Caco-2 (cell line): Measurements from ENCODE around the gene SERGEF. TPM values are rescaled to one million over a fixed set of nuclear protein-coding genes. Genes with fewer than 3 reads are reported as not detected.

Experiments
- BruUV-seq: library from RNA; stranded (reverse); fragments of 400-500 nt; replicated peaks from 2 replicates; lab custom pipeline; 2021; lab: Mats Ljungman, UMichigan
- CTCF ChIA-PET: fragments of 300-600 bp; sonication (Branson Sonifier 250); formaldehyde crosslinking; loops from one replicate; lab custom pipeline; 2022; ENCODE audit warnings: antibody characterized with exemption; lab: Charles Lee
- POLR2A ChIA-PET: fragments of 300-600 bp; sonication (Branson Sonifier 250); formaldehyde crosslinking; loops from one replicate; lab custom pipeline; 2022; ENCODE audit warnings: antibody characterized with exemption; lab: Charles Lee
- DNase-seq, 2 experiments: peaks; one replicate each; pipeline versions ENCODE4 v3.0.0 to v3.0.0-alpha.2; 2020 to 2022
- H3K27me3 ChIP-seq: replicated peaks from 2 replicates; pipeline ENCODE4 v1.6.0; 2011; ENCODE audit warnings: low read length; ENCODE audit not compliant: control insufficient read depth, insufficient read depth
- H3K36me3 ChIP-seq: 2 replicates; pipeline ENCODE4 v1.5.1; 2011; ENCODE audit warnings: low read length; ENCODE audit not compliant: control insufficient read depth, insufficient read depth
- H3K4me1 ChIP-seq: fragments of 250-450 bp; sonication (Bioruptor Pico); 2 replicates; pipeline ENCODE4 v1.5.1; 2020; ENCODE audit warnings: mild to moderate bottlenecking
- H3K4me3 ChIP-seq: 2 replicates; pipeline ENCODE4 v1.5.1; 2011; ENCODE audit warnings: low read depth, mild to moderate bottlenecking, control low read depth, low read length
- H3K9me3 ChIP-seq: fragments of 250-450 bp; sonication (Bioruptor Pico); 2 replicates; pipeline ENCODE4 v1.5.1; 2020; ENCODE audit warnings: mild to moderate bottlenecking, moderate library complexity
- H3K27ac Mint-ChIP-seq: one replicate; pipeline ENCODE4 v1.8.0; 2022; ENCODE audit warnings: mixed read lengths; ENCODE audit not compliant: unreplicated experiment
- H3K27me3 Mint-ChIP-seq: one replicate; pipeline ENCODE4 v1.8.0; 2022; ENCODE audit warnings: mixed read lengths; ENCODE audit not compliant: insufficient read depth, unreplicated experiment
- H3K36me3 Mint-ChIP-seq: one replicate; pipeline ENCODE4 v1.8.0; 2022; ENCODE audit warnings: mild to moderate bottlenecking, mixed read lengths; ENCODE audit not compliant: insufficient read depth, unreplicated experiment
- H3K4me1 Mint-ChIP-seq: one replicate; pipeline ENCODE4 v1.8.0; 2022; ENCODE audit warnings: low read depth, mixed read lengths; ENCODE audit not compliant: unreplicated experiment
- H3K4me3 Mint-ChIP-seq: one replicate; pipeline ENCODE4 v1.8.0; 2022; ENCODE audit warnings: mild to moderate bottlenecking, moderate library complexity, mixed read lengths; ENCODE audit not compliant: unreplicated experiment
- H3K9me3 Mint-ChIP-seq: one replicate; pipeline ENCODE4 v1.8.0; 2022; ENCODE audit warnings: mixed read lengths; ENCODE audit not compliant: unreplicated experiment
- intact Hi-C: fragments of 100-400 bp; cut with micrococcal nuclease; formaldehyde crosslinking; loops from one replicate; pipeline ENCODE4 v1.10.0; 2022; ENCODE audit not compliant: unreplicated experiment
- total RNA-seq: library from RNA; stranded (reverse); gene quantifications from 2 replicates; pipeline ENCODE4 v1.2.3, GENCODE V29; 2022
- TF ChIP-seq, protein P1 (sequence below), 2 experiments: fragments of 200-600 bp in 1 of 2; IDR thresholded peaks; 1 replicate in 1 of 2; 2 replicates in 1 of 2; pipeline versions ENCODE4 v1.5.1 to v1.8.0; 2011 to 2022; ENCODE audit warnings: antibody characterized with exemption in 1 of 2, control low read depth in 1 of 2, inconsistent platforms in 1 of 2, low read depth in 1 of 2, low read length in 1 of 2, mild to moderate bottlenecking in 1 of 2, moderate library complexity in 1 of 2; ENCODE audit not compliant: insufficient read depth in 1 of 2, severe bottlenecking in 1 of 2, unreplicated experiment in 1 of 2

Gene SERGEF
- total RNA-seq, 1 experiment from 2014 or later = 17.5 TPM

GRCh38 chr11:17988465-17988864 is 24.4 kb downstream of the SERGEF start:
- no peaks in the 10 kb centered on the region for H3K9me3 ChIP-seq
- H3K27me3 ChIP-seq = no peaks in the 10 kb centered on the region
- no peak overlapping the region for H3K4me3 Mint-ChIP-seq
- no peaks in the 10 kb centered on the region; the same call in 1 of the 2 replicates for H3K36me3 ChIP-seq
- intact Hi-C loops = no loop called here
- no peak overlapping the region for H3K4me3 ChIP-seq
- peaks cover 19% of the 10 kb centered on the region for H3K4me1 Mint-ChIP-seq
- H3K9me3 Mint-ChIP-seq = no peaks in the 10 kb centered on the region
- H3K27me3 Mint-ChIP-seq = no peaks in the 10 kb centered on the region
- peaks cover 32% of the 10 kb centered on the region for H3K4me1 ChIP-seq
- CTCF ChIA-PET = no interaction called here
- POLR2A ChIA-PET = no interaction called here
- H3K36me3 Mint-ChIP-seq = no peaks in the 10 kb centered on the region
- TF ChIP-seq, protein P1, sequence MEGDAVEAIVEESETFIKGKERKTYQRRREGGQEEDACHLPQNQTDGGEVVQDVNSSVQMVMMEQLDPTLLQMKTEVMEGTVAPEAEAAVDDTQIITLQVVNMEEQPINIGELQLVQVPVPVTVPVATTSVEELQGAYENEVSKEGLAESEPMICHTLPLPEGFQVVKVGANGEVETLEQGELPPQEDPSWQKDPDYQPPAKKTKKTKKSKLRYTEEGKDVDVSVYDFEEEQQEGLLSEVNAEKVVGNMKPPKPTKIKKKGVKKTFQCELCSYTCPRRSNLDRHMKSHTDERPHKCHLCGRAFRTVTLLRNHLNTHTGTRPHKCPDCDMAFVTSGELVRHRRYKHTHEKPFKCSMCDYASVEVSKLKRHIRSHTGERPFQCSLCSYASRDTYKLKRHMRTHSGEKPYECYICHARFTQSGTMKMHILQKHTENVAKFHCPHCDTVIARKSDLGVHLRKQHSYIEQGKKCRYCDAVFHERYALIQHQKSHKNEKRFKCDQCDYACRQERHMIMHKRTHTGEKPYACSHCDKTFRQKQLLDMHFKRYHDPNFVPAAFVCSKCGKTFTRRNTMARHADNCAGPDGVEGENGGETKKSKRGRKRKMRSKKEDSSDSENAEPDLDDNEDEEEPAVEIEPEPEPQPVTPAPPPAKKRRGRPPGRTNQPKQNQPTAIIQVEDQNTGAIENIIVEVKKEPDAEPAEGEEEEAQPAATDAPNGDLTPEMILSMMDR (IDR thresholded peaks at IDR 0.05; ENCODE audit: insufficient read depth in 1 of 2, low read depth in 1 of 2, low read length in 1 of 2, severe bottlenecking in 1 of 2, unreplicated experiment in 1 of 2) = no peak
- no TSS peak for BruUV-seq
- no peak for DNase-seq
- H3K27ac Mint-ChIP-seq = no peak overlapping the region

- peaks cover 19% of the 10 kb centered on the region for H3K4me1 Mint-ChIP-seq
- H3K9me3 Mint-ChIP-seq = no peaks in the 10 kb centered on the region
- H3K36me3 ChIP-seq = no peaks in the 10 kb centered on the region; the same call in 1 of the 2 replicates
- H3K27me3 ChIP-seq = no peaks in the 10 kb centered on the region
- TF ChIP-seq, protein P1 (IDR thresholded peaks at IDR 0.05; ENCODE audit: insufficient read depth in 1 of 2, low read depth in 1 of 2, low read length in 1 of 2, severe bottlenecking in 1 of 2, unreplicated experiment in 1 of 2) = no peak
- no peak for DNase-seq
- H3K9me3 ChIP-seq = no peaks in the 10 kb centered on the region
- no peaks in the 10 kb centered on the region for H3K36me3 Mint-ChIP-seq
- H3K27ac Mint-ChIP-seq = no peak overlapping the region
- POLR2A ChIA-PET = no interaction called here
- BruUV-seq = no TSS peak
- no peak overlapping the region for H3K4me3 ChIP-seq
- H3K4me1 ChIP-seq = peaks cover 30% of the 10 kb centered on the region
- no peaks in the 10 kb centered on the region for H3K27me3 Mint-ChIP-seq
- no peak overlapping the region for H3K4me3 Mint-ChIP-seq
- intact Hi-C loops = no loop called here
- CTCF ChIA-PET = interaction anchor here (0.5 to 2.3 kb wide), 2 partner anchors 11 to 98 kb away, joined by 4 to 15 read pairs; no protein-coding TSS in a partner anchor
Observed at GRCh38 chr11:17987826-17988225, 25.0 kb downstream of the SERGEF start.

GRCh38 chr11:17986711-17987220 is 26.1 kb downstream of the SERGEF start:
- Histone ChIP-seq H3K4me3 (no peak overlapping the region), H3K4me1 (peaks cover 24% of the 10 kb centered on the region), H3K27me3 (no peaks in the 10 kb centered on the region), H3K36me3 (no peaks in the 10 kb centered on the region; the same call in 1 of the 2 replicates), H3K9me3 (no peaks in the 10 kb centered on the region)
- Mint-ChIP-seq H3K27me3 (no peaks in the 10 kb centered on the region), H3K27ac (no peak overlapping the region), H3K4me3 (no peak overlapping the region), H3K36me3 (no peaks in the 10 kb centered on the region), H3K9me3 (no peaks in the 10 kb centered on the region), H3K4me1 (peaks cover 14% of the 10 kb centered on the region)
- POLR2A ChIA-PET = interaction anchor here (0.6 kb wide), 1 partner anchor 29 kb away, joined by 4 read pairs; no protein-coding TSS in a partner anchor
- intact Hi-C loops = no loop called here
- CTCF ChIA-PET = interaction anchor here (0.5 to 2.3 kb wide), 10 partner anchors 9 to 257 kb away, joined by 3 to 15 read pairs (median 4); partner anchors contain the start of gene SAAL1
- DNase-seq = peak in 1 of 2 experiments; percentile 35
- TF ChIP-seq, protein P1 (IDR thresholded peaks at IDR 0.05; ENCODE audit: insufficient read depth in 1 of 2, low read depth in 1 of 2, low read length in 1 of 2, severe bottlenecking in 1 of 2, unreplicated experiment in 1 of 2) = peak; percentile 25 to 59
- no TSS peak for BruUV-seq
